Stimulated activated CD8-positive, alpha-beta memory T cell treated with anti-CD3 and anti-CD28 coated beads, Interleukin-4, amount 100 ng/mL, for 48 hours (primary cell): Measurements from ENCODE around the gene ITK.

Experiments
- DNase-seq: peaks from one replicate; pipeline ENCODE4 v3.0.0-alpha.2; 2020

ITK gene

DNA sequence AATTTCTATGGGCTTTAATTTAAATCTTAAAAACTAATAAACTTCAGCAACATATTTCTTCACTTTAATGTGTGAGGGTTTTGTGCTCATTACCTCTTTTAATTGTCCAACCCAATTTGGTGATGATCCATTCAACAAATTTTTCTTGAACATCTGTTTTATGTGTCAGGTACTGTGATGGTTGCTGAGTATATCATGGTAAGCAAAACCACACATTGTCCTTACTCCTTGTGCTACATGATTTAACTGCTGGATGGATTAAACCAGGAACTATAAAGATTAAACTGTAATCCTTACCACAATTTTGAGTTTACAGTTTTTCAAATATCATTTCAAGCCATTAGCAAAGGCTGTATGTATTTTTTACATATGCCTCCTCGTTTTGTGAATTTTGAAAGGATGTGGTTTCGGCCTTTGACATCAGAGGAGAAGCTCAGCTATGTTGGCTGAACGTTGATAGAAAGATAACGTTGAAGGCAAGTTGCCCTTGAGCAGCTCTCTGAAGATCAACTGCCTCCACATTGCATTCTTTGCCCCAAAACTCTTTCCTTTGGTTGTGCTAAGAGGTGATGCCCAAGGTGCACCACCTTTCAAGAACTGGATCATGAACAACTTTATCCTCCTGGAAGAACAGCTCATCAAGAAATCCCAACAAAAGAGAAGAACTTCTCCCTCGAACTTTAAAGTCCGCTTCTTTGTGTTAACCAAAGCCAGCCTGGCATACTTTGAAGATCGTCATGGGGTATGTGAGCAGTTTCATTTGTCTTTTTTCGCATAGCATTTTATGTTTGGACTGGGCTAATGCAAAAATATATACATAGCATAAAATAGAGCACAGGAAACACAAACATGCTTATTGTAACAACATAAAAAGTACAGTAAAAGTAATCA, at the start of gene ITK:
ITK (plus strand) TSS at position 467 of the 891 bp plus-strand sequence; CDS start at position 605, 138 bp downstream.
- peak; percentile 52 for DNase-seq

DNA sequence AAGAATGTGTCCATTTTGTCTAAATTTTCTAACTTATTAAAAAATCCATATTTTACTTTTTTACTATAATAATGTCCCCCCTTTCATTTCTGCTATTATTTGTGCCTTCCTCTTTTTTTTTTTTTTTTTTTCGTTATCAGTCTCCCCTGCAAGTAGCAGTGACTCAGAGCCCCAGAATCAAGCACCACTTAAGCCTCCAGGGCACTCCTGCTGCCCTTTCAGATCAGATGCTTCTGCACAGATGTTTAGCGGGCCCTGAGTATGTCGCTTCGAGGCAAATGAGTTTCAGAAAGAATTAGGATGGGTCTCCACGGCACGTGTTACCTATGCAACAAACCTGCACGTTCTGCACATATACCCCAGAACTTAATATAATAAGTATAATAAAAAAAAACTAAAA, 49.7 kb upstream of the ITK start:
- DNase-seq: no peak

DNA sequence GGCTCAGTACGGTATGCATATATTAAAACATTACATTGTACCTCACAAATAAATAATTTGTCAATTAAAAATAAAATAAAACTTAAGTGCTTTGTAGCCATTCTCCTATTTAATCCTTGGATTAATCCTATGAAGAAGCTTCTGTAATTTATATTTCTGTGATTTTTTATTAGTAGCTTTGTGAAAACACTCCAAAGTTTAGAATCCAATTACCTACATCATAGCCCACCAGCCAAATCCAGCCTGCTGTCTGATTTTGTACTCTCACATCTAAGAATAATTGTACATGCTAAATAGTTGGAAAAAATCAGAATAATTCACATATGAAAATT, 48.4 kb upstream of the ITK start:
- DNase-seq: no peak

DNA sequence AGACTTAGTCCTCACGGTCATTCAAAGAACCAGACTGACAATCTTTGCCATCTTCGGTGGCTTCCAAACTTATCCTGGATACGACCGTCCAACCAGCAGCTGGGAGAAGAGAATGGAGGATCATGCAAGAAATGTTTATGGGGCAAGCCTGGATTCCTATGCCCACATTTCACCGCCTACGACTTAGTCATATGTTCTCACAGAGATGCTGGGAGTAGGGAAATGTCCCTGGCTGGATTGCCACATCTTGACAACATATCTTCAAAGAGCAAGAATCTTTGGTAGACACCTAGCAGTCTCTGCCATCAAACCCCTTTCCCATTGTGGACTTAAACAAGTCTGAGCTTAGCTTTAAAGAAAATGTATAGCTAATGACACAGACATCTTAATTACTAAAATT, 42.9 kb upstream of the ITK start:
- DNase-seq: no peak

DNA sequence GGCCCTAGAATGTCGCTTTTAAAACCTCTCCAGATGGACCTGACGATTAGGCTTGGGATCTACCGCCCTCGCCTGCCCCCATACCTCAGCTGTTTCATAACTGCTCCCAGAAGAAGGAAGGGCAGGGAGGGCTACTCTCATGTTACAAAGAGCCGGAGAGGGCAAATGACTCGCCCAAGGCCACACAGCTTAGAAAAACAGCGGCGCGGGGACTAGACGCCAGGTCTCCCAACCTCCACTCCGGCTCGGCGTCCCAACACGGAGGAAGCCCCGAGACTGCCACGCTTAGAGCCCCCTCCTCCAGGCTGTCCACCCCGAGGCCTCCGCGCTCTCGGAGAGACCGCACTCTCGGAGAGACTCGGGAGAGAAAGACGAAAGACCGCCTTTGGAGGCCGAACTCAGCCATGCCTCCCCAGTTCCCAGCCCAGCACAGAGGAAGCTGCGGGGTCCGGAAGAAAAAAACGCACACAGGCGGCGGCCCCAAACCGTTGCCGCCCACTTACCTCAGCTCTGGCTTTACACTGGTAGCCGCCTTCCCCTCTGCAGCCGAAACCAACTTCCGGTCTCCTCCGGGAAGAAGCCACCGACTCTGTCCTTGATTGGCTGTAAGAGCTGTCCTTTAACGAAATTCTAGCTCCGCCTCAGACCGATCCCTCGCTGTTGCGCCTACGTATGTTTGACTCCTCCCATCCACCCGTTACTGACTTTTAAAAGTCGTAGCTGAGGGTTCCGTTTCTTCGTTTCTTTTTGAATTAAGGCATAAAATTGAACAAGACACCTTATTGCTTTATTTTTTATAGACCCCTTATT, 38.1 kb upstream of the ITK start, which contains the start of gene MED7:
MED7 (minus strand) TSS at position 549 of the 810 bp plus-strand sequence. CDS start 3,434 bp downstream, outside the sequence.
- DNase-seq: peak; percentile 90

DNA sequence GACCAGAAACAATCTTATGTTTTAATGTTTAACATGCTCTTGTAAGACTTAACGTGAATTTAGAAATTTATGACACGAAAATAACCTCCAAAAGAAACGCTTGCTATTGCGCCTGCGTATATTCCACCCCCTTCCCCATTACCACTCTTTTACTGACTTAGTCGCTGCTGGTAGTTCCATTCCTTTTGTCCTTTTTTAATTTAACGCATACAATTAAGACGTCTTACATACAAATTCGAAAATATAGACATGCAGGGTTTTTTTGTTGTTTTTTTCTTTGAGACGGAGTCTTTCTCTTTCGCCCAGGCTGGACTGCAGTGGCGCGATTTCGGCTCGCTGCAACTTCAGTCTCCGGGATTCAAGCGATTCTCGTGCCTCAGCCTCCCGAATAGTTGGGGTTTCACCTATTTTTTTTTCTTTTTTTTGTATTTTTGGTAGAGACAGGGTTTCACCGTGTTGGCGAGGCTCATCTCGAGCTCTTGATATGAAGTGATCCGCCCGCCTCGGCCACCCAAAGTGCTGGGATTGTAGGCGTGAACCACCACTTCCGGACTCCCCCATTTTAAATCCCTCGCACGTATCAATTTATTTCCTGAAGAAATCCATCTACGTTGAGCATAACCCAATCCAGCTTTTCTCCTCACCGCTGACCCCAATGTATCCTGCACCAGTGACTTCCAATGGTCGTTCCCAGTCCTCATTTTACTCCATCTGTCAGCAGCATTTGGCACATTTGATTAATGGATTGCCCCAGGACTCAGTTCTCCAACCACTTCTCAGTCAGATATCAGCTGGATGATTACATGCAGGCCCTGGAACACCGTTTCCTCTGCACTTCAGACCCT, 37.3 kb upstream of the ITK start:
- peak; percentile 79 for DNase-seq

DNA sequence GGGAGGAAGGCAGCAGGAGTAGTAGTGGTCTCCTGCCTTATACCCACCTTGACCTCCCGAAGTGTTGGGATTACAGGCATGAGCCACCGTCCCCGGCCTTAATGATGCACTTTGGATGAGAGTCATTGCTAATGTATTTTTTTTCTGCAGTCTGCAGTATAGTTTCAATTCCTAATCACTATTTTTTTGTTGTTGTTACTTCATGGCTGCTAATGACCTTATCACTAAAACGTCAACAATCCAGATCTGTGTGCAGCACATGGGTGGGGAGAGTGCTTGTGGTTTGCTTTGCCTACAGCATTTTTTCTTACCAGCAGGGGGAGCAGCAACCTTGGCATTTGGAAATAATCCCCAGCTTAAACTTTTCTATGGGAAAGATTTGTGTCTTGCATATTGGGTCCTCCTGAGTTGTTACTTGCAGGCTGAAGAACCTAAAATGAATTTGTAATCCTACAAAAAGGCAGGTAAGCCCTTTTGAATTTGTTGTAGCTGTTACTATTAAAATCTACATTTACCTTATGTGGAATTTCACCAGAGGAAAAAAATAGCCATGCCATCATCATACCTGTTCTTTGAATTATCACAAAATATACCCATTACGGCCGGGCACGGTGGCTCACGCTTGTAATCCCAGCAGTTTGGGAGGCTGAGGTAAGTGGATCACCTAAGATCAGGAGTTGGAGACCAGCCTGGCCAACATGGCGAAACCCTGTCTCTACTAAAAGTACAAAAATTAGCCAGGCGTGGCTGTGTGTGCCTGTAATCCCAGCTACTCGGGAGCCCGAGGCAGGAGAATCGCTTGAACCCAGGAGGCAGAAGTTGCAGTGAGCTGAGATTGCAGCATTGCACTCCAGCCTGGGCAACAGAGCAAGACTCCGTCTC, 31.7 kb upstream of the ITK start:
- peak; percentile 90 for DNase-seq

DNA sequence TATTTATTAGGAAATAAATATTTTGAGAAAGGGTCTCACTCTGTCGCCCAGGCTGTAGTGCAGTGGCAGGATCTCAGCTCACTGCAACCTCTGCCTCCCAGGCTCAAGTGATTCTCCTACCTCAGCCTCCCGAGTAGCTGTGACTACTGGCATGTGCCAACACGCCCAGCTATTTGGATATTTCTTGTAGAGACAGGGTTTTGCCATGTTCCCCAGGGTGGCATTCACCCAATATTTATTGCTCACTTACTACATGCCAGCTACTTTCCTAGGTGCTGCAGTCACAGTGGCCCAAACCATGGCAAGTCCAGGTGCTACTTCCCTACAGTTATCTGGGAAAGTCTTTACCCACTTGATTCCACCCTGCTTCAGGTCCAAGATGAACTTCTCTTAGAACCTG, 29.6 kb upstream of the ITK start:
- no peak for DNase-seq

DNA sequence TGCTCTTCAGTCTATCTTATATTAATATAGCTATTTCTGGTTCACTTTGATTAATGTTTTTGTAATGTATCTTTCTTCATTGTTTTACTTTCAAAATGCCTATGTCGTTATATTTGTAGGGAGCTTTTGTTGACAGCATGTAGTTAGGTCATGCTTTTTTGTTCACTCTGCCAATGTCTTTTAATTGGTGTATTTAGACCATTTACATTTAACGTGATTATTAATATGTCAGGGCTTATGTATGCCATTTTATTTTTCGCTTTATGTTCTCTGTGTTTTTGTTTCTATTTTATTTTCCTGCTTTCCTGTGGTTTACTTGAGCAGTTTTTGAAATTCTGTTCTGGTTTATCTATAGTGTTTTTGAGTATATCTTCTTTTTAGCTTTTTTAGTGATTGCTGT, 25.3 kb upstream of the ITK start:
- no peak for DNase-seq

DNA sequence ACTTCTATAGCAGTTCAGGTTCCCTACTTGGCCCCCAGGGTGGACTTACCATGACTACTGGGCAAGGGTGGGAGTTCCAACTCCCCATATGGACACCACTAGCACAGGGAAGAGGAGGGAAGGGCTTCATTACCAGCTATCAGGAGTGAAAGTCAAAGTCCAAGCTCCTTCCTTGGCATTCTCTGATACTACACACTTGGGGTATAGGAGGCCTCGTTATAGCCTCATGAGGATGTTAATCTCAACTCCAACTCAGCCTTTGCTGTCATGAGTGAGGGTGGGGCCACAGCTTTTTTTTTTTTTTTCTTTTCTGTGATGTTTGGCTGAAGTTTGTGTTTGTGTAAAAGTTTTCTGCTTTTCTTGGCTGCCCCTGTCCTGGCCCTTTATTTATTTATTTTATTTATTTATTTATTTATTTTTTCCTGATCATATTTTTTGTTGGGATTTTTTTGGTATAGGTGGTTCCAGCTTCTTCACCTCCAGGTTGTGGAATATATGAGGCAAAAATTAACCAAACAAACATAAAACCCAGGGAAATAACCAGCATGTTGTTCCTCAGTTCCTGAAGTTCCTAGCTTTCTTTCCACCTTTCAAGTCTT, 23.2 kb upstream of the ITK start:
- DNase-seq: no peak

DNA sequence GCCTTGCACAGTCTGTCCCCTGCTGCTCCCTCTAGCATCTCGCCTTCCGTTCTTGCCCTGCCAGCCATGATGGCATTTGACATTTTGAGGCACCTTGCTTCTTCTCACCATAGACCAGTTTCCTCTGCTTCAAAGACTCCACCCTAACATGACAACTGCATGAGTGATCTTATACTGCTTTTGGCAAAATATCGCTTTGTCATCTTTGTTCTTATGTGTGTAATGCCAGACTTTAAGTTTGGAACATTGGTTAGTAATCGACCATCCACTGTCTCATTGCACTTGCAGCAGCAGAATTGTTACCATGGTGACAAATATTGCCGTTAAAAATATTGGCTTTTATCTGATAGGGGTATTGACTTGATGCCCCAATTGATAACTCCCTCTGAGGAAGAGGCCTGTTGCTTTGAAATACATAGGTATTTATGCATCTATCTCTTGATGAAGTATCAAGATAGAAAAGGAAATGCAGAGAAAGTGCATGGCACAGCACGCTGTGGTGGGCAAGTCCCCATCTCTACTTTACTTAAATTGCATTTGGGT, 21.4 kb upstream of the ITK start:
- DNase-seq: peak; percentile 30

DNA sequence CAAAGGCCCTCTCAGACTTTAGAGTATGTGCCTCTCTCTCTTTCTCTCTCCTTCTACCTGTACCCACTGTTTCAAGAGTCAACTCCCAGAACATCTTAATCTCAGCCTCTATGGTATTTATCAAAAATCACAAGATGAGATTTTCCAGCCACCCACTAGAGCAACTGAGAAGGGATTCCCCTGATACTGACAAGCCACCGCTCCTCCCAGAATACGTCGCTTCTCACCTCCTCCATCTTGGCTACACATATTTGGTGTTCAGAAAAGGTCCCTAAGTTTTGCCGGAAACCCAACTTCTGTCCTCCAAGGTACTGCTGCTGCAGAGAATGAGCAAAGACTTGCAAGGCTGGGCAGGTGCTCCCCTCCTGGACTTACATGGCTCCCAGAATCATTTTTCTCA, 20.6 kb upstream of the ITK start:
- peak; percentile 62 for DNase-seq

DNA sequence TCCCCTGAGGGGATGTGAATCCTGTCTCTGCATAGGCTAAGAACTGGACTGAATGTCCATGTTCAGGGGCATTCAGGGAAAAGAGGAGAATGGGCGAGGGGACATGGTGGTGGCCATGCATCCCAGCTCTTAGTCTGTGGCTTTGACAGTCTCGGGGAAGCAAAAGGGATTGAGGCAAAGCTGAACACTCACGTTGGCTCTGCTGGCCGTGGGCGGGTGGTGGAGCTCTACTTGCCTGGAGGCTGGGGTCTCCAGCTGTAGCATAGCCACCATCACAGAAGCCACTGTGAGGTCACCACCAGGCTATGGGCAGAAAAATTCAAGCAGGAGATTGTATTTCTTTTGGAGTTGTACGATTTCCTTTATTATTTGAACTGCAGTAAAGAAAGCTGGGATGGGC, 18.6 kb upstream of the ITK start:
- DNase-seq: peak; percentile 26

DNA sequence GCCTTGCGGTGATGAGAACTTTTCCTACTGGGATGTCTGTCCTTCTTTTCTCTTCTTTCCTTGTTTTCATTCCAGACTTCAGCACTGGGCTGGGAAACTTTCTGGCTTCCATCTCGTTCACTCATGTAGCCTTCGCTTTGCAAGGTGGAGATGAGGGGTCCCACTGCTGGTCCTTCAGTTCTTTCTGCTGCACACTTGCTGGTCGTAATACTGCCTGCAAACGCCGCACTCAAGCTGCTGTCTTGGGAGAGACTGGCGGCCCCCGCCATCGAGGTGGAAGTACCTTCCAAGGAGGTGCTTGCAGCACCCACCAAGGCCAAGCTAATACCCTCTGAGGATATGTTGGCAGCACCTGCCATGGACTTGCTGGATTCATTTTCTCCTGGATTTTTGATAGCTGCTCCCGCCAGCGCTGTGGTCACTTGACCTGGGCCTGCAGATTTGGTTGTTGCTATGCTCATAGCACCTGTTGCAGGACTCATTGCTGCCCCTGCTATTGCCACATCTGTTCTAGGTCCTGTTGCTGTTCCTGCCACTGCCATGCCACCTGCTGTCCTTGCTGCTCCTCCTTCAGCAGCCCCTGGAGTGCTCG, 17.6 kb upstream of the ITK start:
- peak; percentile 24 for DNase-seq

DNA sequence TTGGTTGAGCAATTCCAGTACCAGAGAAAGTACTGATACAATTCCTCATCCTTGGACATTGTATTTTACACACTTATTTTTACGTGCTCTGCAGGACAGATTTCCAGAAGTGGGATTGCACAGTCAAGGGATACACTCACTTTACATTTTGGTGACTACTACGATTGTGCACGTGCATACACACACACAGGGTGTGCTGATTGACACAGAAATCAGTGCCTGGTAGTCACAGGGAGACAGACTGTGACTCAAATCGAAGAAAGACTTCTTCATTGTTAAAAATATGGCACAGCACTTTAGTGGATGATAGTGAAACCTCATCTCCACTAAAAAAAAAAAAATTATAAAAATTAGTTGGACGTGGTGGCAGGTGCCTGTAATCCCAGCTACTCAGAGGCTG, 16.1 kb upstream of the ITK start:
- DNase-seq: no peak

DNA sequence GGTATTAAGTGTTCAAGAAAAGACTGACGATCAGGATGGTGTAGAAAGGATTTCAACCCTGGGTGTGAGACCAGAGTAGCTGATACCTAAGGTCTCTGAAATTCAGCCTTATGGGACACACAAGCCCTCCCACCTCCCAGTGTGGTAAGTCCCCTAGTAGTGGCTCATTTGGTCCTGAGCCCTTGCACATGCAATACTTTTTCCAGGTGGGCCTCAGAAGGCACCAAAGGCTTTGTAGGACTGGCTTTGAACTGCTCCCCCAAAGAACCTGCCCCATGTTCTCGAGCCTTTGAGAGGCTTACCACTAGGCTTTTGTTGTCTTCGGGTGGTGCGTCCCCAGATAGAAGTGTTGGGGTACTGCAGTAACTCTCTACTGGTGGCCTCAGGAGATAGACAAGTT, 15.4 kb upstream of the ITK start:
- DNase-seq: peak; percentile 28

DNA sequence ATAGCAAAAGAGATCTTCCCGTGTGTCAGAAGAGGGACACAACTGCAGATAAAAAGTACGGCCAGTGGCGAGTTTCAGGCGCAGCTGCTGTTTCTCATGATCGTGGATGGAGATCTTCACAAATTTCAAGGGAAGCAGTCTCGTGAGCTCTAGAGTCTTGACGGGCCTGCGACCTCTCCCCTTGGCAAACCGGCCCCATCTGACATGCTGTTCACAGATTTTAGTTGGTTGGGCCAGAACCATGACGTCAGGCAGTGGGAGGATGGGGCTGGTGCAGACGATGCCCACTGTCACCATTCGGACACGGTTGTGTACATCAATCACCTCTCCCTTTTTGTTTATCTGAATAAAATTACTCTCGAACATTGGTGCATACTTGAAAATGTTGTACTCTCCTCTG, 15.0 kb upstream of the ITK start:
- peak; percentile 24 for DNase-seq

DNA sequence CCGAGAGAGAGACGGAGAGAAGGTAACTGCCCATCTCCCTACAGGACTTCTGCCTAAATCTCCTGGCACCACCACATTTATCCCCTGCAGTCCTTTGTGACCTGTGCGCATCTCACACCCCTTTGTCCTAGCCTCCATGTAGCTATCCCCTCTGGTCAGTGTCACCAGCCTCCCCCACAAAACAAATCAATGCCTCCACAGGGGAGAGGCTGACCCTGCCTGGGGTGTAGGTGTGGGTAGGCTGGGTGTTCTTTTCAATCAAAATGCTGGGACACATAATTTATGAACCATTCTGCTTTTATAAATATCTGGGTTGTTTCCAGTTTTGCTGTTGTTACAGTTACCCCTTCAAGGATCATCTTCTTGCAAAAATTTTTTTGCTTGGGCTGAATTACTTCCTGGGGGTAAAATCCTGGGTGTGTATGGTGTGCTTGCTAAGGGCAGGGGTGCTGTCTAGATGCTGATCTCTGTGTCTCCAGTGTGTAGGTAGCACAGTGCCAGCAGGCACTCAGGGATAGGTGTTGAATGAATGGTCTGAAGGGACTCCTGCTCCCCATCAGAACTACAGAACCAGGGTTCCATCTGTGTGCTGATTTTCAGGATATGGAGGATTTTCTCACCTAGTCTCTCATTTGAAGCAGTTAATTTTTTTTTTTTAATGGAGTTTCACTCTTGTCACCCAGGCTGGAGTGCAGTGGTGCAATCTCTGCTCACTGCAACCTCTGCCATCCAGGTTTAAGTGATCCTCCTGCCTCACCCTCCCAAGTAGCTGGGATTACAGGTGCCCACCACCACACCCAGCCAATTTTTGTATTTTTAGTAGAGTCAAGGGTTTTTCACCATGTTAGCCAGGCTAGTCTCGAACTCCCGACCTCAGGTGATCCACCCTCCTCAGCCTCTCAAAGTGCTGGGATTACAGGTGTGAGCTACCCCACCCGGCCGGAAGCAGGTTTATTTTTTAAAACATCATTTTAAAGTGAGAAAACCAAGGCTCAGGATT, 14.1 kb upstream of the ITK start, which contains the start of gene GARIN3:
GARIN3 (minus strand) TSS at position 51 of the 1,000 bp plus-strand sequence. CDS start 96 bp downstream, outside the sequence.
- peak; percentile 41 for DNase-seq

DNA sequence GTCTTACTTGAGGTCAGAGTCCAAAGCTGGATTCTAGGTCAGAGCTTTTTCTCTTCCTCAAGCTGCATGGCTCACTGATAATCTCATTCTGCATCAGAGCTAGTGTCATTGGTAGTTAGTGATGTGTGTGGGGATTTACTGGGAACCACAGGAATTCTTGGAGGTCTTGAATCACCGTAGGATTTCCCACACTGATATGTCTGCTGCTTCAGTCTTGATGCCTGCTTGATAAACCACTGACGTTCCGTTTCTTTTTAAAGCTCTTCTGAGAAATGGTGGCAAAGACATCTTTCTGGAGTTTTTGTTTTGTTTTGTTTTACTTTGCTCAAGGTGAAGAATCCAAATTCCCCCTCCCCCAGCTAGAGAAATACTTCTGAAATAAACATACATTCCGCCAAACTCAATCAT, 13.4 kb upstream of the ITK start:
- no peak for DNase-seq
